Activated T-cell treated with anti-CD3 and anti-CD28 coated beads, Interleukin-2, amount 50 U/mL, for 72 hours (primary cell): ENCODE data around the gene RPUSD3. TPM values are rescaled to one million over a fixed set of nuclear protein-coding genes. Genes with fewer than 3 reads are reported as not detected.

Experiments
- ATAC-seq, 2 donors: fragments of 150-1000 bp; cut with Tn5 transposase; replicated peaks in 1 of 2; 2 replicates each; pipeline ENCODE4 v1.10.0; 2021; ENCODE audit warnings: moderate library complexity in 2 of 2, mild to moderate bottlenecking in 1 of 2
- DNase-seq, 2 donors: peaks; one replicate each; pipeline ENCODE4 v3.0.0; 2021 to 2022; ENCODE audit warnings: mixed read lengths in 1 of 2
- H3K27ac Mint-ChIP-seq: one replicate; pipeline ENCODE4 v1.8.0; 2022; ENCODE audit warnings: mild to moderate bottlenecking, moderate library complexity, mixed read lengths
- H3K27me3 Mint-ChIP-seq: one replicate; pipeline ENCODE4 v1.8.0; 2022; ENCODE audit warnings: low read depth, mixed read lengths
- H3K36me3 Mint-ChIP-seq, 2 donors: one replicate each; pipeline ENCODE4 v1.8.0; 2022; ENCODE audit warnings: mixed read lengths in 2 of 2, mild to moderate bottlenecking in 1 of 2; ENCODE audit not compliant: insufficient read depth in 2 of 2
- H3K4me1 Mint-ChIP-seq: one replicate; pipeline ENCODE4 v1.8.0; 2022; ENCODE audit warnings: low read depth, mixed read lengths
- H3K4me3 Mint-ChIP-seq, 2 donors: one replicate each; pipeline ENCODE4 v1.8.0; 2022; ENCODE audit warnings: mild to moderate bottlenecking in 2 of 2, mixed read lengths in 2 of 2, moderate library complexity in 2 of 2
- H3K9me3 Mint-ChIP-seq, 2 donors: one replicate each; pipeline ENCODE4 v1.8.0; 2022; ENCODE audit warnings: mixed read lengths in 2 of 2
- total RNA-seq, 2 donors: library from RNA; stranded (reverse); gene quantifications; one replicate each; pipeline ENCODE4 v1.2.3, GENCODE V29; 2022

The RPUSD3 gene
- total RNA-seq, 2 donors from 2014 or later: 40.1 to 53.7 TPM

DNA sequence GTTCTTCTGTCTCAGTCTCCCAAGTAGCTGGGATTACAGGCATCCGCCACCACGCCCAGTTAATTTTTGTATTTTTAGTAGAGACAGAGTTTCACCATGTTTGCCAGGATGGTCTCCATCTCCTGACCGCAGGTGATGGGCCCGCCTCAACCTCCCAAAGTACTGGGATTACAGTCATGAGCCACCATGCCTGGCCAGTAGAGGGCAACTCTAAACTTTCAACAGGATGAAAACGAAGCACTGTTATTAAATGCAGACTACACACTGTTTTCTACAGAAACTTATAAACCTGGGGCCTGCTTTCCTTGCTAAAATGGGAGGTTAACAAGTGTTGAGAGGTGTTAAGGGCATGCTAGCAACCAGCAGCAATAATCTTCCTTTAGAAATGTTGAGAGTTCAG lies 43.3 kb downstream of the RPUSD3 start:
- DNase-seq: no peak
- Mint-ChIP-seq H3K4me3 (no peak overlapping the region), H3K4me1 (peaks cover 24% of the 10 kb centered on the region), H3K9me3 (no peaks in the 10 kb centered on the region), H3K36me3 (peaks cover 17 to 41% of the 10 kb centered on the region in 2 donors), H3K27me3 (no peaks in the 10 kb centered on the region), H3K27ac (no peak overlapping the region)
- no peak for ATAC-seq

GRCh38 chr3:9797196-9797945 lies 46.4 kb downstream of the RPUSD3 start:
- no peak overlapping the region for H3K27ac Mint-ChIP-seq
- H3K4me3 Mint-ChIP-seq: no peak overlapping the region
- peaks cover 19 to 40% of the 10 kb centered on the region in 2 donors for H3K36me3 Mint-ChIP-seq
- DNase-seq: no peak
- no peaks in the 10 kb centered on the region for H3K9me3 Mint-ChIP-seq
- H3K27me3 Mint-ChIP-seq: no peaks in the 10 kb centered on the region
- ATAC-seq: no peak
- peaks cover 41% of the 10 kb centered on the region for H3K4me1 Mint-ChIP-seq

DNA sequence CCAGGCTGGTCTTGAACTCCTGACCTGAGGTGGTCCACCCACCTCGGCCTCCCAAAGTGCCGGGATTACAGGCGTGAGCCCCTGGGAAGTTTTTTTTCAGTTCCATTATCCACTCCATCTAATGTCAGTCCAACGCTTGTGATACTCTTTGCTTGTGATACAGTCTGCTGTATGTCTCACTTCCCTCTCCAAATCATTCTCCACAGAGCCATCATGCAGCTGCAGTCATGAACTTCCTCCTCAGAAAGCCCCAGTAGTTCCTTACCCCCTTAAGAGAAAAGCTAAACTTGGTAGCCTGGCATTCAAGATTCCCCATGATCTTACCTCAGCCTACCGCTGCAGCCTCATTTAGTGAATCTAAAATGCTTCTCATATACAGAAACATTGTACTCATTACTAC lies 48.6 kb downstream of the RPUSD3 start:
- peaks cover 25 to 35% of the 10 kb centered on the region in 2 donors for H3K36me3 Mint-ChIP-seq
- no peak for ATAC-seq
- peaks cover 59% of the 10 kb centered on the region for H3K4me1 Mint-ChIP-seq
- peak overlapping the region; percentile 96 for H3K27ac Mint-ChIP-seq
- no peak for DNase-seq
- H3K4me3 Mint-ChIP-seq: peak overlapping the region; percentile 53 to 80
- no peaks in the 10 kb centered on the region for H3K9me3 Mint-ChIP-seq
- no peaks in the 10 kb centered on the region for H3K27me3 Mint-ChIP-seq

DNA sequence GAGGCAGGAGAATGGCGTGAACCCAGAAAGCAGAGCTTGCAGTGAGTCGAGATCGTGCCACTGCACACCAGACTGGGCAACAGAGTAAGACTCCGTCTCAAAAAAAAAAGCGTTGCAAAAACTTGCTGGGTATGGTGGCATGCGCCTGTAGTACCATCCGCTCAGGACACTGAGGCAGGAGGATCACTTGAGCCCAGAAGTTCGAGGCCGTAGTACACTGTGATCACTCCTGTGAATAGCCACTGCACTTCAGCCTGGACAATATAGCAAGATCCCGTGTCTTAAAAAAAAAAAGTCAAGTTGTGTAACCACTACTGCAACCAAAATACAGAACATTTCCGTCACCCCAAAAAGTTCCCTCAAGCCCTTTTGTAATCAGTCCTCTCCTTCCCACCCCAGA lies 49.4 kb downstream of the RPUSD3 start:
- H3K4me1 Mint-ChIP-seq: peaks cover 67% of the 10 kb centered on the region

DNA sequence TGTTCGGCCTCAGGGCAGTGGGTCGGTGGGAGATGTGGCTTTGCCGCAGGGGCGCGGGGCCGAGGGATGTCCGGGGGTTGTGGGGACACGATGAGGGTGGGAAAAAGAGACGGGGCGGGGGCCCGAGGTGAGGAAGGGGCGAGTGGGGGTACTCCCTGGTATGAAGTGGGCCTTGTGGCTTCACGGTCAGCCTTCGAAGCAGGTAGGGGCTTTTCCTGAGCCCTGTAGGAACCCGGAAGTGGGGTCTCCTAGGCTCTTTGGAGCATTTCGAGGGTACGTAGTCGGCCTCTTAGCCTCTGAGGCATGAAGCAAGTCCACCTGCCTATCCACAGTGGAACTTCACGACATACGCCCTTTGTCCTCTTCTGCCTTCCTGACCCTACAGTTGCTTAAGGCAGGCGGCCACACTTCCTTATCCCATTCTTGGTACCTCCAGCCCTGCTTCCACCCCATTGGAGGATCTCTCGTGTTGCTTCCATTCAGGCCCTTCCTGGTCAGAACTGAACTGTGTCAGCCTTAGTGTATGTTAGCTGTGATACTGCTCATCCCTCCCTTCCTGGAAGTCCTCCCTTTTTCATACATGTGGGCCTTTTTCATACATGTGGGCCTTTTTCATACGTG lies 50.5 kb downstream of the RPUSD3 start:
- no peaks in the 10 kb centered on the region for H3K9me3 Mint-ChIP-seq
- peak overlapping the region; percentile 98 for H3K27ac Mint-ChIP-seq
- DNase-seq: peak in 1 of 2 donors; percentile 39
- H3K4me1 Mint-ChIP-seq: peaks cover 78% of the 10 kb centered on the region
- peak overlapping the region; percentile 91 to 95 for H3K4me3 Mint-ChIP-seq
- no peaks in the 10 kb centered on the region for H3K27me3 Mint-ChIP-seq
- peaks cover 32 to 35% of the 10 kb centered on the region in 2 donors for H3K36me3 Mint-ChIP-seq
- ATAC-seq: peak in 1 of 2 donors; percentile 21

More for the DNA sequence above, 49.4 kb downstream of the RPUSD3 start:
- peak overlapping the region; percentile 91 to 95 for H3K4me3 Mint-ChIP-seq
- DNase-seq (no peak), ATAC-seq (no peak)
- peaks cover 29 to 36% of the 10 kb centered on the region in 2 donors for H3K36me3 Mint-ChIP-seq
- H3K27me3 Mint-ChIP-seq: no peaks in the 10 kb centered on the region
- H3K9me3 Mint-ChIP-seq: no peaks in the 10 kb centered on the region
- H3K27ac Mint-ChIP-seq: peak overlapping the region; percentile 98

DNA sequence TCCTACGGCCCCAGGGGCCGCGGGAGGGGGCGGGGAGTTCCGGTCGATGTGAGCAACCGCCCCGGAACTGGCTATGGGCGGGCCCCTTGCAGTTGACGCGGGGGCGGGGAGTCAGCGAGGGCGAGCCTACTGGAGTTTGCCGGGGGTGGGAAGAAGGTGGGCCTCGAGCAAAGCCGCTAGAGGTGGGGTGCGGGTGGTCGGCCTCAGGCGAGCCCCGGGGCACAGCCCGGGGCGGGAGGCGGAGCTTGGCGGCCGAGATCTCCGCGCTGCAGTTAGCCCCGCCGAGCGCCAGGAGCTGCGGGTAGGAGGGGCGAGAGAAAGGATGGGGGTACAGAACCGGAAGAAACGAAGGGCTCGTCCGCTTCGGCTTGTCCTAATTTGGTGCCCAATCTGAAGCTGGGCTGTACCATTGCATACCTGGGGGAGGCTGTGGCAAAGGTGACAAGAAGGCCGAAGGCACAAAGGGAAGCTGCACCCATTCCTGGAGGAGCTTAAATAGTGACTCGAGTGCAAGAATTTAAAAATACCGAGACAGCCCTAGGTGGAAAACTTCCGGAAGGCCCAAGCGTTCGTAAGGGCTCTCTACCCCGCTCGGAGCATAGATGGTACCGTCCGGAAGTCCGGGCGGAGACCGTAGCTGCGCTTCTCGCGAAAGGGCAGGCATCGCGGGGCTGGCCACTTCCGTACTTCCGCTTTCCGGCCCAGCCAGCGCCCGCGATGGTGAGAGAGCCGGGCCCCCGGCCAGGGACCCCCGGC lies 51.2 kb downstream of the RPUSD3 start, which contains the start of the genes ARPC4 and TADA3:
TSS of gene ARPC4 (plus strand) at position 678 of the 756 bp plus-strand sequence. CDS start at position 718, 40 bp downstream.
TSS of gene TADA3 (minus strand) at position 69 of the 756 bp plus-strand sequence. CDS start 1,007 bp downstream, outside the sequence.
- H3K36me3 Mint-ChIP-seq: peaks cover 32 to 34% of the 10 kb centered on the region in 2 donors
- peaks cover 83% of the 10 kb centered on the region for H3K4me1 Mint-ChIP-seq
- peak within 1 kb of the TSS; percentile 91 to 95 for H3K4me3 Mint-ChIP-seq
- DNase-seq: peak; percentile 94 to 96
- H3K9me3 Mint-ChIP-seq: no peaks in the 10 kb centered on the region
- H3K27ac Mint-ChIP-seq: peak within 1 kb of the TSS; percentile 98
- H3K27me3 Mint-ChIP-seq: no peaks in the 10 kb centered on the region
- ATAC-seq: peak; percentile 84 to 85

- Mint-ChIP-seq H3K27me3 (no peaks in the 10 kb centered on the region), H3K4me1 (peaks cover 83% of the 10 kb centered on the region), H3K27ac (peak overlapping the region; percentile 98), H3K4me3 (peak overlapping the region; percentile 91 to 95), H3K9me3 (no peaks in the 10 kb centered on the region), H3K36me3 (peaks cover 28 to 36% of the 10 kb centered on the region in 2 donors)
- ATAC-seq (no peak), DNase-seq (no peak)
These were observed 51.9 kb downstream of the RPUSD3 start for GRCh38 chr3:9791790-9792404.

DNA sequence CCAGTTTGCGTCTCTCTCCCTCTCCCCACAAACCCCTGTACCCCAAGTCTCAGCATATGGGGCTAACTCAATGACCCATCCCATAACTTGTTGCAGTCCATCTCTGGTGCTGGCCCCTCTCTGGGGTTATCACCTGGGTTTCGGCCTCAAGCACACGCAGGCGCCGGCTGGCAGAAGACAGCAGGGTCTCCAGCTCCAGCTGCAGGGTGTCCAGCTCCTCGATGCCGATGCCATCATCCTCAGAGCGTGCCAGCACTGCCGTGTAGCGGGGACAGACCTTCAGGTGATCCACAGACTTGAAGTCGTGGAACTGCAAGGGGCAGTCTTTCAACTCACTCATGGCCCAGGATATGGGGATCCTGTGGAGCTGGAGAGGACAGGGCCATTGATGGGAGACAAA lies 52.7 kb downstream of the RPUSD3 start:
- DNase-seq (no peak), ATAC-seq (no peak)
- Mint-ChIP-seq H3K9me3 (no peaks in the 10 kb centered on the region), H3K27me3 (no peaks in the 10 kb centered on the region), H3K4me1 (peaks cover 84% of the 10 kb centered on the region), H3K4me3 (peak overlapping the region; percentile 91 to 95), H3K36me3 (peaks cover 31 to 42% of the 10 kb centered on the region in 2 donors), H3K27ac (no peak overlapping the region)

Other genes with a start within 250 kb of the RPUSD3 start
- gene MTMR14, start 194.5 kb downstream of the RPUSD3 start, total RNA-seq: 10 to 100 TPM; 49.4 to 58.7 TPM
- gene CPNE9, start 140.2 kb downstream of the RPUSD3 start, total RNA-seq: under 1 TPM; 0.46 to 0.77 TPM
- gene BRPF1, start 112.3 kb downstream of the RPUSD3 start, total RNA-seq: 10 to 100 TPM; 34.6 to 42.7 TPM
- gene OGG1, start 94.1 kb downstream of the RPUSD3 start, total RNA-seq: 10 to 100 TPM; 31.0 to 33.4 TPM
- 10 to 100 TPM; 38.6 to 47.4 TPM for gene CAMK1, start 74.1 kb downstream of the RPUSD3 start, total RNA-seq
- 100 to 1,000 TPM; 105 to 112 TPM for gene TADA3, start 51.5 kb downstream of the RPUSD3 start, total RNA-seq
- gene ARPC4, start 50.9 kb downstream of the RPUSD3 start, total RNA-seq: 100 to 1,000 TPM; 168 to 176 TPM
- 10 to 100 TPM; 63.6 to 75.5 TPM for gene TTLL3, start 33.7 kb downstream of the RPUSD3 start, total RNA-seq
- under 1 TPM in 1 of 2 donors, not detected in 1; 0.65 TPM for gene CIDEC, start 36.2 kb upstream of the RPUSD3 start, total RNA-seq
- gene JAGN1, start 46.6 kb upstream of the RPUSD3 start, total RNA-seq: 10 to 100 TPM; 34.6 to 39.4 TPM
- 1 to 10 TPM in 1 of 2 donors, under 1 TPM in 1; 0.94 to 5.5 TPM for gene IL17RE, start 58.8 kb upstream of the RPUSD3 start, total RNA-seq
- under 1 TPM; 0.41 to 0.93 TPM for gene IL17RC, start 73.1 kb upstream of the RPUSD3 start, total RNA-seq
- 10 to 100 TPM; 18.8 to 25.3 TPM for gene CRELD1, start 89.8 kb upstream of the RPUSD3 start, total RNA-seq
- 10 to 100 TPM in 1 of 2 donors, 1 to 10 TPM in 1; 7.9 to 14.5 TPM for gene PRRT3, start 108.4 kb upstream of the RPUSD3 start, total RNA-seq
- 10 to 100 TPM; 45.3 to 48.7 TPM for gene EMC3, start 142.8 kb upstream of the RPUSD3 start, total RNA-seq
- 10 to 100 TPM; 77.2 to 81.2 TPM for gene FANCD2, start 182.4 kb upstream of the RPUSD3 start, total RNA-seq